Mesothelial cell of epicardium (in vitro differentiated cells): ENCODE results near the gene ARHGDIB. TPM values are rescaled to one million over a fixed set of nuclear protein-coding genes. Genes with fewer than 3 reads are reported as not detected.
A peak's percentile ranks its signal among the peaks of the same experiment; 100 is the strongest.

Experiments
- DNase-seq, 2 experiments: peaks; one replicate each; pipeline ENCODE4 v3.0.0; 2021; ENCODE audit warnings: low spot score in 2 of 2; ENCODE audit not compliant: unreplicated experiment in 2 of 2
- H3K27ac Mint-ChIP-seq: 2 replicates; pipeline ENCODE4 v1.8.0; 2021; ENCODE audit warnings: mixed read lengths
- H3K27me3 Mint-ChIP-seq: 2 replicates; pipeline ENCODE4 v1.8.0; 2021; ENCODE audit warnings: low read depth, mixed read lengths
- H3K36me3 Mint-ChIP-seq: 2 replicates; pipeline ENCODE4 v1.8.0; 2021; ENCODE audit warnings: mixed read lengths
- H3K4me1 Mint-ChIP-seq: 2 replicates; pipeline ENCODE4 v1.8.0; 2021; ENCODE audit warnings: mixed read lengths
- H3K4me3 Mint-ChIP-seq: 2 replicates; pipeline ENCODE4 v1.8.0; 2021; ENCODE audit warnings: mild to moderate bottlenecking, moderate library complexity, mixed read lengths
- H3K9me3 Mint-ChIP-seq: 2 replicates; pipeline ENCODE4 v1.8.0; 2021; ENCODE audit warnings: mixed read lengths
- total RNA-seq: library from RNA; stranded (reverse); gene quantifications from 3 replicates; pipeline ENCODE4 v1.2.1, GENCODE V29; 2021
- TF ChIP-seq, protein P1 (sequence below): fragments of 200-600 bp; sonication (generic); IDR thresholded peaks from one replicate; pipeline ENCODE4 v1.5.0; 2021; ENCODE audit warnings: antibody characterized with exemption; ENCODE audit not compliant: unreplicated experiment

ARHGDIB gene
- total RNA-seq, 1 donor from 2014 or later = 28.5 TPM

DNA sequence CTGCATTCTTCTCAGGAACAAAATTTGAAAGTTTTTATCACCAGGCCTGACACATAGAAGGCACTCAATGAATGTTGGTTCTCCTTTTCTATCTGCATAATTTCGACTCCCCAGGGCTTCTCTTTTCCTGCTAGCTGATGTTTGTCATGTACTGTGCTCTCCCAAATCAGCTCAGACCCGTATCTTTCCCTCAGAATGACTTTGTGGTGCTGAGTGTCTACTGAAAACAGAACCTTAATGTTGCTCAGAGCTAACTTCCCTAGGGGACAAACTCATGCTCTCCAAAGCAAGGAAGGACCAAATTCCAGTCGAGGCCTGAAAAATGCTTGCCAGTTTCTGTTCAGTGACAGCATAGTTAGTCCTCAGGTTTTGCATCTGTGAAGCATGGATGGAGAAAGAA is 1.9 kb downstream of the ARHGDIB start:
- Mint-ChIP-seq H3K9me3 (no peaks in the 10 kb centered on the region), H3K36me3 (no peaks in the 10 kb centered on the region), H3K4me1 (peaks cover 44% of the 10 kb centered on the region), H3K27me3 (no peaks in the 10 kb centered on the region), H3K27ac (peak overlapping the region; percentile 15), H3K4me3 (no peak overlapping the region)
- DNase-seq = no peak
- TF ChIP-seq, protein P1, sequence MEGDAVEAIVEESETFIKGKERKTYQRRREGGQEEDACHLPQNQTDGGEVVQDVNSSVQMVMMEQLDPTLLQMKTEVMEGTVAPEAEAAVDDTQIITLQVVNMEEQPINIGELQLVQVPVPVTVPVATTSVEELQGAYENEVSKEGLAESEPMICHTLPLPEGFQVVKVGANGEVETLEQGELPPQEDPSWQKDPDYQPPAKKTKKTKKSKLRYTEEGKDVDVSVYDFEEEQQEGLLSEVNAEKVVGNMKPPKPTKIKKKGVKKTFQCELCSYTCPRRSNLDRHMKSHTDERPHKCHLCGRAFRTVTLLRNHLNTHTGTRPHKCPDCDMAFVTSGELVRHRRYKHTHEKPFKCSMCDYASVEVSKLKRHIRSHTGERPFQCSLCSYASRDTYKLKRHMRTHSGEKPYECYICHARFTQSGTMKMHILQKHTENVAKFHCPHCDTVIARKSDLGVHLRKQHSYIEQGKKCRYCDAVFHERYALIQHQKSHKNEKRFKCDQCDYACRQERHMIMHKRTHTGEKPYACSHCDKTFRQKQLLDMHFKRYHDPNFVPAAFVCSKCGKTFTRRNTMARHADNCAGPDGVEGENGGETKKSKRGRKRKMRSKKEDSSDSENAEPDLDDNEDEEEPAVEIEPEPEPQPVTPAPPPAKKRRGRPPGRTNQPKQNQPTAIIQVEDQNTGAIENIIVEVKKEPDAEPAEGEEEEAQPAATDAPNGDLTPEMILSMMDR = no peak

DNA sequence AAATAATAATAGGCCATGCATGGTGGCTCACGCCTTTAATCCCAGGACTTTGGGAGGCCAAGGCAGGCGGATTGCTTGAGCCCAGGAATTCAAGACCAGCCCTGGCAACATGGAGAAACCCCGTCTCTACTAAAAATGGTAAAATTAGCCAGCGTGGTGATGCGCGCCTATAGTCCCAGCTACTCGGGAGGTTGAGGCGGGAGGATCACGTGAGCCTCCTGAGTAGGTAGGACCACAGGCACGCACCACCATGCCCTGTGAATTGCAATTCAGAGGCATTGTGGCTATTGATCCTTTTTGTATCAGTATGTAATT is 2.3 kb downstream of the ARHGDIB start:
- DNase-seq = no peak
- Mint-ChIP-seq H3K4me3 (no peak overlapping the region), H3K27ac (no peak overlapping the region), H3K4me1 (peaks cover 44% of the 10 kb centered on the region), H3K36me3 (no peaks in the 10 kb centered on the region), H3K27me3 (no peaks in the 10 kb centered on the region), H3K9me3 (no peaks in the 10 kb centered on the region)
- TF ChIP-seq, protein P1 = no peak

DNA sequence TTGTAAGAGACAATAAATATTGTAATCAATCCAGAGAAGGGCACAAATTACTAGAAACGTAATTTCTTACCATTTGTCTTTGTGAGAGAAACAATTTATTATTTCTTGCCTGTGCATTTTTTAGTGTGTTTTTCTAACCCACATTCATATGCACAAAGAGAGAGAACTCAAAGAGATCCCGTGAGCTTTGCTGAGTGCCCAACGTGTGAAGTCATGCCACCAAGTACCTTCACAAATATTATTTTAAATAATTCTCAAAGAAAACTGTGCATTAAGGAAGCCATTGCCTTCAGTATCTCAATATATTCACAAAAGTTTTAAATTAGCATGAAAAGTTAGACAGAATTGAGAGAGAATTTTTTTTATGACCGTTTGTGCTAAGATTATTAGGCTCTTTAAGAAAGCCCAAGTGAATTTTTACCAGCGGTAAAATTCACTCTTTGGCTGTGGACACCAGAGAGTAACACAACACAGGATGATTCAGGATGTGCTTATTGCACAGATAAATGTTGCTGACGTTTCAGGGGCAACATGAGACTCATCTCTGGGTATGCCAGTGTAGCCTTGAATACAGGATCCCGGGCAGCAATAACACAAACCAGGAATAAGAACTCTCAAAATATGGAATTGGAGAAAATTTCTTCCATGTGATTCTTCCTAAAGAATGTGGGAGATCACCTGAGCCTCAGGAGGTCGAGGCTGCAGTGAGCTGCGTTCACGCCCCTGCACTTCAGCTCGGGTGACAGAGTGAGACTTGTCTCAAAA is 2.9 kb downstream of the ARHGDIB start:
- H3K36me3 Mint-ChIP-seq = no peaks in the 10 kb centered on the region
- TF ChIP-seq, protein P1 = no peak
- H3K27ac Mint-ChIP-seq = peak overlapping the region; percentile 87
- DNase-seq = no peak
- H3K9me3 Mint-ChIP-seq = no peaks in the 10 kb centered on the region
- H3K4me1 Mint-ChIP-seq = peaks cover 44% of the 10 kb centered on the region
- no peak overlapping the region for H3K4me3 Mint-ChIP-seq
- no peaks in the 10 kb centered on the region for H3K27me3 Mint-ChIP-seq

DNA sequence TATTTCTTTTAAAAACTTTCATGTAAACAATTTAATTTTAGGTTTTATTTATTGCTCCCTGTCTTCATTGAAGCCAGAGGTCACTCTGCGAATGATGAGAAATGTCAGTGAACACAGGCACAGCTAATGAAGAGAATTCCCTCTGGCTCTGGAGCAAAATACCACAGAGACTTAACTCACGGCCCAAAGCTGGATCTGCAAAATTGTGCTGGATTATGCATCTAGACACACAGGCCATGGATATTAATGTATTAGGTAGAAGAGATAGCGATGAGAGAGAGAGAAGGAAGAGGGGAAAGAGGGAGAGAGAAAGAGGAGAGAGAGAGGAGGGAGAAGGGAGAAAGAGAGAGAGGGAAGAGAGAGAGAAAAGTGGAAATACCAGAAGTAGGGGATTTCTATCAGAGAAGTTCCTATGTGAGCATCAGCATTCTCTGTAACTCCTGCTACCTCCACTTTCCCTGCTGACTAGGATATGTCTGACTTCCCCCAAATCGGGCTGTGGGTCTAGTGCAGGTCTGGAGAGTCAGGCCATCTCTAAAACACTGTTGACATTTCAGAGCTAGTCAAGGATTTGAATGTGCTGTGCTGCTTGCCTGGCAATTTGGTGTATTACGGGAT is 3.7 kb downstream of the ARHGDIB start:
- H3K4me3 Mint-ChIP-seq = no peak overlapping the region
- no peaks in the 10 kb centered on the region for H3K9me3 Mint-ChIP-seq
- DNase-seq = no peak
- no peaks in the 10 kb centered on the region for H3K36me3 Mint-ChIP-seq
- peak overlapping the region; percentile 87 for H3K27ac Mint-ChIP-seq
- TF ChIP-seq, protein P1 = no peak
- no peaks in the 10 kb centered on the region for H3K27me3 Mint-ChIP-seq
- H3K4me1 Mint-ChIP-seq = peaks cover 44% of the 10 kb centered on the region

DNA sequence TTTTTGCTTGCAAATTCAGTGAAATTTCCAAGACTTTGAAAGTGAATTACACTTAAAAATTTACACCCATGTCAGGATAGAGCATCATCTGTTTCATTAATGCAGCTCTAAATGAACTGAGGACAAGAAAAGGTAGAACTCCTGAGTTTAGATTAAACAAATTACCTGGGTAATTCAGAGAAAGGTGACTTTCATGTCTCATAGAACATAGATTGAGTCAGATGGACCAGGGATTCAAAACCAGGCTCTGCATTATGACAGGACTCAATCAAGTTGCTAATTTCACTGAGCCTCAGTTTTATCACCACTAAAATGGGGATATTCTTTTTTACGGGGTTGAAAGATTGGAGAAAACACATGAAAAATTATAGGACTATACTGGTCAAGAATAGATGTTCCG is 4.5 kb downstream of the ARHGDIB start:
- H3K27ac Mint-ChIP-seq = no peak overlapping the region
- no peaks in the 10 kb centered on the region for H3K36me3 Mint-ChIP-seq
- TF ChIP-seq, protein P1 = no peak
- no peak overlapping the region for H3K4me3 Mint-ChIP-seq
- peaks cover 47% of the 10 kb centered on the region for H3K4me1 Mint-ChIP-seq
- no peaks in the 10 kb centered on the region for H3K27me3 Mint-ChIP-seq
- no peak for DNase-seq
- H3K9me3 Mint-ChIP-seq = no peaks in the 10 kb centered on the region
